ENCODE data around the gene ZNHIT1.
"Not testable (repeated sequence)": the region's sequence is repeated elsewhere in the genome, so short reads cannot be mapped to it uniquely, and the experiment has no call there.

The ZNHIT1 gene

GRCh38 chr7:101200862-101201599 is 16.9 kb upstream of the ZNHIT1 start, which contains the start of gene MOGAT3:
Gene MOGAT3, minus strand, starts transcription at chr7:101201036. Its CDS starts 182 bp downstream, at chr7:101200854.
- in situ Hi-C loops (cut with MboI; ENCODE audit: low pct_unique_long_range_greater_than_20kb, low sequenced_read_pairs, unreplicated experiment), result no loop called here
- TF ChIP-seq CTCF (IDR thresholded peaks at IDR 0.05; ENCODE audit: extremely low read depth, insufficient read depth, missing control alignments), result no peak
- DNase-seq (ENCODE audit: low spot score), result no peak

GRCh38 chr7:101201695-101202602 is 16.0 kb upstream of the ZNHIT1 start:
- no peak for DNase-seq (ENCODE audit: low spot score)
- no peak for TF ChIP-seq CTCF (IDR thresholded peaks at IDR 0.05; ENCODE audit: extremely low read depth, insufficient read depth, missing control alignments)
- in situ Hi-C loops (cut with MboI; ENCODE audit: low pct_unique_long_range_greater_than_20kb, low sequenced_read_pairs, unreplicated experiment), result no loop called here

- in situ Hi-C loops (cut with MboI; ENCODE audit: low pct_unique_long_range_greater_than_20kb, low sequenced_read_pairs, unreplicated experiment), result no loop called here
- no peak for DNase-seq (ENCODE audit: low spot score)
- no peak for TF ChIP-seq CTCF (IDR thresholded peaks at IDR 0.05; ENCODE audit: extremely low read depth, insufficient read depth, missing control alignments)
Observed at GRCh38 chr7:101202603-101202918, 15.4 kb upstream of the ZNHIT1 start.

- DNase-seq (ENCODE audit: low spot score); in situ Hi-C loops (cut with MboI; ENCODE audit: low pct_unique_long_range_greater_than_20kb, low sequenced_read_pairs, unreplicated experiment): not testable (repeated sequence)
Observed at GRCh38 chr7:101203740-101204738, 13.9 kb upstream of the ZNHIT1 start.

GRCh38 chr7:101205901-101206664 is 11.9 kb upstream of the ZNHIT1 start:
- in situ Hi-C loops (cut with MboI; ENCODE audit: low pct_unique_long_range_greater_than_20kb, low sequenced_read_pairs, unreplicated experiment), result no loop called here
- no peak for DNase-seq (ENCODE audit: low spot score)
- TF ChIP-seq CTCF (IDR thresholded peaks at IDR 0.05; ENCODE audit: extremely low read depth, insufficient read depth, missing control alignments), result no peak

- TF ChIP-seq CTCF (IDR thresholded peaks at IDR 0.05; ENCODE audit: extremely low read depth, insufficient read depth, missing control alignments), result no peak
- in situ Hi-C loops (cut with MboI; ENCODE audit: low pct_unique_long_range_greater_than_20kb, low sequenced_read_pairs, unreplicated experiment), result no loop called here
- DNase-seq (ENCODE audit: low spot score), result no peak
Observed at GRCh38 chr7:101206665-101207042, 11.3 kb upstream of the ZNHIT1 start.
